Activated gamma-delta T cell treated with anti-CD3 and anti-CD28 coated beads, Interleukin-2, amount 50 U/mL, for 16 hours (primary cell): ENCODE results near the gene CTAG1A.
"Not testable (repeated sequence)": the region's sequence is repeated elsewhere in the genome, so short reads cannot be mapped to it uniquely, and the experiment has no call there.

Experiments used
- DNase-seq: peaks from one replicate; pipeline ENCODE4 v3.0.0-alpha.2; 2020; ENCODE audit warnings: low read depth

CTAG1A gene

GRCh38 chrX:154584585-154585183 lies at the start of gene CTAG1A:
TSS of gene CTAG1A (plus strand) at chrX:154585133. CDS start at chrX:154585207, 74 bp downstream.
- DNase-seq, result not testable (repeated sequence)

- no peak for DNase-seq
Observed at GRCh38 chrX:154535892-154536291, 49.0 kb upstream of the CTAG1A start.

- DNase-seq, result no peak
Observed at GRCh38 chrX:154539077-154539476, 45.9 kb upstream of the CTAG1A start.

- DNase-seq, result not testable (repeated sequence)
Observed at GRCh38 chrX:154540365-154540764, 44.6 kb upstream of the CTAG1A start.

- no peak for DNase-seq
Observed at GRCh38 chrX:154540897-154541535, 43.9 kb upstream of the CTAG1A start.

- no peak for DNase-seq
Observed at GRCh38 chrX:154541589-154541895, 43.4 kb upstream of the CTAG1A start.

- DNase-seq, result peak; percentile 55
Observed at GRCh38 chrX:154541896-154542722, 42.8 kb upstream of the CTAG1A start.

- DNase-seq, result peak; percentile 11
Observed at GRCh38 chrX:154542723-154543424, 42.1 kb upstream of the CTAG1A start.

- DNase-seq, result no peak
Observed at GRCh38 chrX:154545673-154546274, 39.2 kb upstream of the CTAG1A start.

GRCh38 chrX:154546354-154547244 lies 38.3 kb upstream of the CTAG1A start, which contains the start of gene G6PD:
TSS of gene G6PD (minus strand) at chrX:154546846. CDS start at chrX:154546155, 691 bp downstream.
- DNase-seq, result peak; percentile 69

GRCh38 chrX:154547245-154548027 lies 37.5 kb upstream of the CTAG1A start, which contains the start of gene IKBKG:
TSS of gene IKBKG (plus strand) at chrX:154547620. CDS start at chrX:154552003, 4,383 bp downstream.
- peak; percentile 77 for DNase-seq

GRCh38 chrX:154548028-154548316 lies 37.0 kb upstream of the CTAG1A start:
- no peak for DNase-seq

- no peak for DNase-seq
Observed at GRCh38 chrX:154549766-154550165, 35.2 kb upstream of the CTAG1A start.

- DNase-seq, result not testable (repeated sequence)
Observed at GRCh38 chrX:154552112-154552806, 32.7 kb upstream of the CTAG1A start.

GRCh38 chrX:154558060-154558690 lies 26.8 kb upstream of the CTAG1A start:
- DNase-seq, result not testable (repeated sequence)

GRCh38 chrX:154558896-154559295 lies 26.0 kb upstream of the CTAG1A start:
- not testable (repeated sequence) for DNase-seq

GRCh38 chrX:154560326-154560725 lies 24.6 kb upstream of the CTAG1A start:
- not testable (repeated sequence) for DNase-seq

GRCh38 chrX:154562295-154562694 lies 22.6 kb upstream of the CTAG1A start:
- not testable (repeated sequence) for DNase-seq

- DNase-seq, result not testable (repeated sequence)
Observed at GRCh38 chrX:154570361-154570760, 14.6 kb upstream of the CTAG1A start.
